ENCODE results near the gene TPGS2.

- TF ChIP-seq PBX3 (IDR thresholded peaks at IDR 0.05) (no peak), ZFP36 (IDR thresholded peaks at IDR 0.05; ENCODE audit: borderline replicate concordance, partially characterized antibody) (no peak), HMGXB4 (CRISPR knock-in tag; IDR thresholded peaks at IDR 0.05; ENCODE audit: borderline replicate concordance) (no peak), NFE2L2 (conservative IDR thresholded peaks at IDR 0.05; ENCODE audit: low read length) (no peak), POLR2A (IDR thresholded peaks at IDR 0.05; ENCODE audit: low read length) (no peak), REST (IDR thresholded peaks at IDR 0.05) (no peak), EP300 (IDR thresholded peaks at IDR 0.05) (no peak), RAD21 (conservative IDR thresholded peaks at IDR 0.05 in 1 of 2, IDR thresholded peaks at IDR 0.05 in 1 of 2) (no peak), KDM5A (IDR thresholded peaks at IDR 0.05) (no peak), CTCF (IDR thresholded peaks at IDR 0.05) (no peak), MAFK (IDR thresholded peaks at IDR 0.05; ENCODE audit: partially characterized antibody) (no peak), CEBPB (IDR thresholded peaks at IDR 0.05) (no peak)
Measured at GRCh38 chr18:36775396-36775795, 53.4 kb downstream of the TPGS2 start.

All from A549 (cell line).